Kidney (tissue), 14 donors: ENCODE data around the gene NUMA1. TPM values are rescaled to one million over a fixed set of nuclear protein-coding genes. Genes with fewer than 3 reads are reported as not detected.

ENCODE experiments used
- DNase-seq, 5 donors: peaks; one replicate each; pipeline ENCODE4 v3.0.0-alpha.2; 2013 to 2020
- FAIRE-seq: peaks from 2 replicates; lab custom pipeline; 2012; peaks lifted over from hg19 to GRCh38; lab: Jason Lieb, UNC
- H3K27ac ChIP-seq, 2 donors: one replicate each; pipeline ENCODE4 v1.7.0; 2013; ENCODE audit warnings: low read depth in 2 of 2, low read length in 2 of 2, inconsistent platforms in 1 of 2
- H3K27me3 ChIP-seq: one replicate; pipeline ENCODE4 v1.7.1; 2013; ENCODE audit warnings: low read length, inconsistent platforms; ENCODE audit not compliant: control insufficient read depth, insufficient read depth
- H3K36me3 ChIP-seq, 3 donors: one replicate each; pipeline versions ENCODE4 v1.7.0 to v1.7.1; 2013; ENCODE audit warnings: low read length in 3 of 3, control low read depth in 1 of 3, inconsistent platforms in 1 of 3; ENCODE audit not compliant: insufficient read depth in 3 of 3, control insufficient read depth in 2 of 3
- H3K4me1 ChIP-seq, 3 donors: one replicate each; pipeline versions ENCODE4 v1.7.0 to v1.7.1; 2013; ENCODE audit warnings: low read length in 3 of 3, inconsistent platforms in 1 of 3, low read depth in 1 of 3; ENCODE audit not compliant: control insufficient read depth in 2 of 3, insufficient read depth in 2 of 3
- H3K4me3 ChIP-seq, 3 donors: one replicate each; pipeline versions ENCODE4 v1.7.0 to v1.8.1; 2013; ENCODE audit warnings: low read length in 3 of 3, control low read depth in 1 of 3, inconsistent platforms in 1 of 3
- H3K9ac ChIP-seq, 3 donors: one replicate each; pipeline versions ENCODE4 v1.7.0 to v1.7.1; 2013; ENCODE audit warnings: low read length in 3 of 3, control low read depth in 1 of 3, inconsistent platforms in 1 of 3
- H3K9me3 ChIP-seq, 3 donors: one replicate each; pipeline versions ENCODE4 v1.7.0 to v1.7.1; 2013; ENCODE audit warnings: low read length in 3 of 3, control low read depth in 1 of 3, inconsistent platforms in 1 of 3; ENCODE audit not compliant: control insufficient read depth in 2 of 3, insufficient read depth in 1 of 3
- CTCF ChIP-seq: IDR thresholded peaks from 3 replicates; pipeline ENCODE4 v1.5.1; 2012; ENCODE audit warnings: mild to moderate bottlenecking, moderate library complexity, borderline replicate concordance; ENCODE audit not compliant: insufficient read depth; ENCODE audit errors: extremely low read depth
- intact Hi-C: fragments of 100-400 bp; cut with DNase I; formaldehyde crosslinking; loops from one replicate; pipeline ENCODE4 v1.11.1; 2022
- polyA plus RNA-seq: library from polyadenylated mRNA; stranded (reverse); fragments of 350-450 nt; fragmentation: Illumina TruSeq; extraction: RNeasy Lipid Tissue Mini Kit (QIAGEN cat#74804); gene quantifications from one replicate; pipeline ENCODE4 v1.2.3, GENCODE V29; 2014; ENCODE audit warnings: low read depth, low replicate concordance; ENCODE audit not compliant: insufficient read depth
- total RNA-seq: library from RNA; stranded (reverse); fragmentation: NEBNext Ultra II Directional; extraction: Animal tissue kit (Norgen Biotek cat#: 25700); gene quantifications from one replicate; pipeline ENCODE4 v1.2.1, GENCODE V29; 2021
- donor health status: control.
- donor health status: control.
- donor health status: control.
- donor health status: control.
- donor health status: control.
- donor health status: DM: yes; HTN: yes; CAD: no.
- donor health status: Normal renal cell carcinoma (clear cell type).

Gene NUMA1
- total and polyA plus RNA-seq, 2 donors from 2014 or later: 85.3 to 198 TPM

GRCh38 chr11:72084965-72085364 lies 4.6 kb upstream of the NUMA1 start:
- H3K4me3 ChIP-seq: no peak overlapping the region
- FAIRE-seq: no peak
- intact Hi-C loops: no loop called here
- H3K9me3 ChIP-seq: no peaks in the 10 kb centered on the region
- H3K27ac ChIP-seq: no peak overlapping the region
- peaks cover 0 to 6% (median 5%) of the 10 kb centered on the region in 3 donors for H3K36me3 ChIP-seq
- no peaks in the 10 kb centered on the region for H3K27me3 ChIP-seq
- no peak overlapping the region for H3K9ac ChIP-seq
- H3K4me1 ChIP-seq: peaks cover 0 to 6% (median 4%) of the 10 kb centered on the region in 3 donors
- no peak for DNase-seq
- no peak for TF ChIP-seq CTCF

DNA sequence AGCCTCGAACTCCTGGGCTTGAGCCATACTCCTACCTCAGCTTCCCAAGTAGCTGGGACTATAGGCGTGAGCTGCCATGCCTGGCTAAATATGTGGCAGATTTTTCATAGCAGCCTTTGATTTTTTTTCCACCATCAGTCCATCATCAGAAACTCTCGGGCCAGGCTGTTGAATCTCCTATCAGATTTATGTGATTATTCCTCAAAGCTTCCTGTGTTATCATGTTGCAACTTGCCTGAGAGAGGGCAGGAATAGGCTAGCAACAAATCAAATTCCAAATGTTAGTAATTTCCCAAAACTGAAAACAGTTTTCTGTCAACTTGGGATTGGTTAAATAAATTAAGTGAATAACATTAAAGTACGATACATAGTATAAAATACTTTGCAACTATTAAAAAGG lies 3.7 kb upstream of the NUMA1 start:
- no peak for DNase-seq
- intact Hi-C loops: no loop called here
- FAIRE-seq: no peak
- H3K9ac ChIP-seq: no peak overlapping the region
- H3K4me3 ChIP-seq: no peak overlapping the region
- no peak overlapping the region for H3K27ac ChIP-seq
- TF ChIP-seq CTCF: no peak
- H3K36me3 ChIP-seq: peaks cover 0 to 3% (median 0%) of the 10 kb centered on the region in 3 donors
- peaks cover 0 to 6% (median 4%) of the 10 kb centered on the region in 3 donors for H3K4me1 ChIP-seq
- H3K9me3 ChIP-seq: no peaks in the 10 kb centered on the region
- H3K27me3 ChIP-seq: no peaks in the 10 kb centered on the region

GRCh38 chr11:72083414-72083813 lies 3.1 kb upstream of the NUMA1 start:
- Histone ChIP-seq H3K9ac (no peak overlapping the region), H3K4me1 (peaks cover 0 to 6% (median 4%) of the 10 kb centered on the region in 3 donors), H3K9me3 (no peaks in the 10 kb centered on the region), H3K36me3 (peaks cover 0 to 3% (median 0%) of the 10 kb centered on the region in 3 donors), H3K27me3 (no peaks in the 10 kb centered on the region), H3K27ac (no peak overlapping the region), H3K4me3 (no peak overlapping the region)
- no peak for TF ChIP-seq CTCF
- FAIRE-seq (no peak), DNase-seq (no peak)
- intact Hi-C loops: no loop called here
